H1 (cell line): ENCODE data around the gene KAZALD1. TPM values are rescaled to one million over a fixed set of nuclear protein-coding genes. Genes with fewer than 3 reads are reported as not detected.

Experiments
- ATF2 ChIP-seq: IDR thresholded peaks from 2 replicates; pipeline ENCODE4 v1.6.1; 2012; ENCODE audit warnings: low read length, inconsistent platforms
- CHD7 ChIP-seq: fragments of 300-600 bp; sonication (generic); IDR thresholded peaks from 2 replicates; pipeline ENCODE4 v1.7.1; 2012; ENCODE audit warnings: low read length, moderate library complexity, mild to moderate bottlenecking, inconsistent platforms; ENCODE audit not compliant: insufficient replicate concordance
- HDAC2 ChIP-seq, 2 experiments: fragments of 300-600 bp in 1 of 2; sonication (generic) in 1 of 2; IDR thresholded peaks; 2 replicates each; pipeline ENCODE4 v1.6.1; 2011 to 2012; ENCODE audit warnings: low read depth in 2 of 2, low read length in 2 of 2, mild to moderate bottlenecking in 2 of 2, moderate library complexity in 2 of 2, borderline replicate concordance in 1 of 2, inconsistent platforms in 1 of 2
- KDM1A ChIP-seq: fragments of 200-600, 300-600 bp; sonication (generic); IDR thresholded peaks from 2 replicates; pipeline ENCODE4 v1.7.1; 2016; ENCODE audit warnings: mild to moderate bottlenecking, low read length, borderline replicate concordance
- RXRA ChIP-seq: IDR thresholded peaks from 2 replicates; pipeline ENCODE4 v1.6.1; 2011; ENCODE audit warnings: low read depth, mild to moderate bottlenecking, low read length, moderate library complexity; ENCODE audit not compliant: insufficient read depth
- polyA plus RNA-seq, 7 experiments: library from polyadenylated mRNA; depleted of rRNA in 3 of 7; stranded (reverse) in 5 of 7; unstranded in 2 of 7; fragments of >200 nt in 5 of 7; fragments of 200-250 nt in 2 of 7; gene quantifications; 1 replicate in 5 of 7; 2 replicates in 1 of 7; 4 replicates in 1 of 7; pipeline versions ENCODE4 v1.2.1 to v1.2.3, GENCODE V29; 2011 to 2013; ENCODE audit warnings: missing spikeins in 2 of 7, mixed read lengths in 2 of 7
- total RNA-seq: library from RNA; stranded (reverse); fragmentation: NEBNext Ultra II Directional; extraction: Animal tissue kit (Norgen Biotek cat#: 25700); gene quantifications from 2 replicates; pipeline ENCODE4 v1.2.1, GENCODE V29; 2021

Gene KAZALD1
- total and polyA plus RNA-seq, 2 of the 8 experiments (the other 6 are each of a cell fraction or from before 2014, with no cell fraction given), result 0.65 to 1.9 TPM

GRCh38 chr10:101040061-101040460 lies 21.7 kb upstream of the KAZALD1 start (continued):
- TF ChIP-seq CHD7, result no peak
- no peak for TF ChIP-seq HDAC2 (IDR thresholded peaks at IDR 0.05; ENCODE audit: borderline replicate concordance in 1 of 2, low read depth in 2 of 2, low read length in 2 of 2)
- no peak for TF ChIP-seq RXRA
- no peak for TF ChIP-seq KDM1A
- no peak for TF ChIP-seq ATF2
